ENCODE data around the gene ORMDL2.
"Not testable (repeated sequence)": the region's sequence is repeated elsewhere in the genome, so short reads cannot be mapped to it uniquely, and the experiment has no call there.

ORMDL2 gene

GRCh38 chr12:55829967-55830600 lies 12.2 kb downstream of the ORMDL2 start:
- no peak for DNase-seq

- DNase-seq, result no peak
Observed at GRCh38 chr12:55830601-55831446, 13.0 kb downstream of the ORMDL2 start.

- no peak for DNase-seq
Observed at GRCh38 chr12:55831447-55831815, 13.6 kb downstream of the ORMDL2 start.

- DNase-seq, result no peak
Observed at GRCh38 chr12:55833056-55833455, 15.2 kb downstream of the ORMDL2 start.

- DNase-seq, result not testable (repeated sequence)
Observed at GRCh38 chr12:55834400-55834799, 16.6 kb downstream of the ORMDL2 start.

GRCh38 chr12:55838361-55838760 lies 20.5 kb downstream of the ORMDL2 start:
- DNase-seq, result no peak

- DNase-seq, result no peak
Observed at GRCh38 chr12:55839345-55840140, 21.7 kb downstream of the ORMDL2 start.

- no peak for DNase-seq
Observed at GRCh38 chr12:55840581-55841351, 22.9 kb downstream of the ORMDL2 start.

- DNase-seq, result no peak
Observed at GRCh38 chr12:55842681-55843429, 25.0 kb downstream of the ORMDL2 start, which contains the start of gene MMP19. Gene MMP19, minus strand, starts transcription at chr12:55842936. Its CDS starts 106 bp downstream, at chr12:55842830.

- no peak for DNase-seq
Observed at GRCh38 chr12:55843431-55843830, 25.6 kb downstream of the ORMDL2 start.

- no peak for DNase-seq
Observed at GRCh38 chr12:55844961-55845360, 27.1 kb downstream of the ORMDL2 start.

GRCh38 chr12:55845361-55845760 lies 27.5 kb downstream of the ORMDL2 start:
- no peak for DNase-seq

GRCh38 chr12:55845785-55846496 lies 28.1 kb downstream of the ORMDL2 start:
- DNase-seq, result no peak

GRCh38 chr12:55847033-55847432 lies 29.2 kb downstream of the ORMDL2 start:
- no peak for DNase-seq

- DNase-seq, result no peak
Observed at GRCh38 chr12:55847603-55848291, 29.9 kb downstream of the ORMDL2 start.

GRCh38 chr12:55849616-55850343 lies 31.9 kb downstream of the ORMDL2 start:
- DNase-seq, result no peak

- no peak for DNase-seq
Observed at GRCh38 chr12:55850401-55850800, 32.6 kb downstream of the ORMDL2 start.

GRCh38 chr12:55850893-55851292 lies 33.1 kb downstream of the ORMDL2 start:
- no peak for DNase-seq

- DNase-seq, result no peak
Observed at GRCh38 chr12:55852740-55853139, 34.9 kb downstream of the ORMDL2 start.

GRCh38 chr12:55861396-55861795 lies 43.6 kb downstream of the ORMDL2 start:
- DNase-seq, result no peak

Data from NK-92 treated with Interleukin-12 subunit alpha and Interleukin-12 subunit beta, amount 100 ng/mL, for 24 hours (cell line).